SK-MEL-5 (cell line): ENCODE results near the gene AFTPH. TPM values are rescaled to one million over a fixed set of nuclear protein-coding genes. Genes with fewer than 3 reads are reported as not detected.

Experiments used
- DNase-seq: peaks from one replicate; pipeline ENCODE4 v3.0.0-alpha.2; 2016; ENCODE audit warnings: low read depth, low spot score
- in situ Hi-C: cut with HindIII; loops from 2 replicates; pipeline ENCODE4 v1.10.0; 2016; ENCODE audit warnings: low sequenced_read_pairs, high pct_unique_total_duplicates, low pct_unique_long_range_greater_than_20kb
- total RNA-seq: library from RNA; depleted of rRNA; stranded (reverse); fragments of >200 nt; shearing (Covaris generic); gene quantifications from 2 replicates; pipeline ENCODE4 v1.2.3, GENCODE V29; 2014

Gene AFTPH
- total RNA-seq, 1 experiment from 2014 or later = 44.7 TPM

DNA sequence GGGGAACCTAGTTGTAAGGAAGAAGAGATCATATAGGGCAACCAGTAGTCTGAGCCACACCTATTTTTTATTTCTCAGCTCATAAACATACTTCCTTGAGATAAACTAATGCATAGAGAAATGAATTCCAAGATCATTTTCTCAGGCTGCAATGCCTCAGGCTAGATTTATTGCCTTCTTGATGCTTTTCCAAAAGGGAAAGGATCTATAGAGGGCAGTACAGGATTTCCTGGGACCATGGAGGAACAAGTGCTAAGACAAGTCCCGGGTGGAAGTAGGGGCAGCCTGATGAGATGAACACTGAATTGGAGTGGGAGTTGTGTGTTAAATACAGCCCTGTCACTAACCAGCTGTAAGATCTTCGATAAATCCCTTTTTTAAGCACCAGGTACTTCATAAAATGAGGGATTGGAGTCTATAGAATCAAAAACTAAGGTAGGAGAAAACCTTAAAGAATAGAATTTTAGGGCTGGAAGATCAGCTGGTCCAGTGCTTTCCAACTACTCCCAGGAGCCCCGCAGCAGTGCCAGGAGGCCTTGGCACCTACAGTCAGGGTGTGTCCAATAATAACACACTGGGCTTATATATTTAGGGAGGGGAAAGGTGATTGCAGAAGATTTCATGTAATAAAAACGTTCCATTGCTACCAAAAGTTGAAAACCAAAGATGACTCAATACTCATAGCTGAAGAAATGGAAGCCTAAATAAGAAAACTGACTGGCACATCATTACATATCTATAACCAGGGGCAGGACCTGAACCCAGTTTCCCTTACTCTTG lies 71.5 kb downstream of the AFTPH start:
- peak; percentile 75 for DNase-seq
- in situ Hi-C loops = no loop called here

- in situ Hi-C loops = no loop called here
- DNase-seq = no peak
Measured at GRCh38 chr2:64598226-64598625, 74.1 kb downstream of the AFTPH start.

DNA sequence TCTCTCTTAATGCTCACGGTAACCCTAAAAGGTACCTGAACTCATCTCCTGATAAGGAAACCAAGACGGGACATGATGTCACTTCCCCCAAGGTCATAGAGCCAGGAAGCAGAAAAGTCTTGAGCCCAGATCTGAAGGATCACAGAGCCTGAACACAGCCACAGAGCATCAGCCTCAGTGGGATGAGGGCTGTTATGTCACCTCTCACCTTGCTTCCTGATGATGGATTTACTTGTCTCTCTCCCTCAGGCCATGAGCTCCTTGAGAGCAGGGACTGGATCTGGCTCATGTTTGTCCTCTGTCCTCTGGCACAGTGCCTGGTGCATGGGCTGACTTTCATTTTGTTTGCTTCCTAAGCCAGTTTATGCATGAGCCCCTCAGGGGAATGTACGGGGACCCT lies 75.3 kb downstream of the AFTPH start:
- no peak for DNase-seq
- in situ Hi-C loops = no loop called here

- in situ Hi-C loops = no loop called here
- DNase-seq = no peak
Measured at GRCh38 chr2:64601034-64601754, 77.1 kb downstream of the AFTPH start.

GRCh38 chr2:64601785-64602391 lies 77.8 kb downstream of the AFTPH start:
- in situ Hi-C loops = no loop called here
- DNase-seq = no peak

- DNase-seq = no peak
- in situ Hi-C loops = no loop called here
Measured at GRCh38 chr2:64602436-64602835, 78.3 kb downstream of the AFTPH start.

DNA sequence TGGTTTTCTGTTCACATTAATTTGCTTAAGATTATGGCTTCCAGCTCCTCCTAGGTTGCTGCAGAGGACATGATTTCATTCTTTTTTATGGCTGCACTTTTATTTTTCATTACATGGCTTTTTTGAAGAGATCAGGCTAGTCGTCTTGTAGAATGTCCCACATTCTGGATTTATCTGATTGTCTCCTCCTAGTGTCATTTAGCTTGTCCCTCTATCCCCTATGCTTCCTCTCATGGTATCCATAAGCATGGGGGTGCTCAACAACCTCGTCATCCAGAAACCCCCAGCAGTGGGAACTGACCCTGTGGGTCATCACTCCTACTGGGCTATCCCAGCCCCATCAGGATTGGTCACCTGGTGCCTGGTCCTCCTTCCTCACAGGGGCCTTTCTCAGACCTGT lies 80.0 kb downstream of the AFTPH start:
- in situ Hi-C loops = no loop called here

DNA sequence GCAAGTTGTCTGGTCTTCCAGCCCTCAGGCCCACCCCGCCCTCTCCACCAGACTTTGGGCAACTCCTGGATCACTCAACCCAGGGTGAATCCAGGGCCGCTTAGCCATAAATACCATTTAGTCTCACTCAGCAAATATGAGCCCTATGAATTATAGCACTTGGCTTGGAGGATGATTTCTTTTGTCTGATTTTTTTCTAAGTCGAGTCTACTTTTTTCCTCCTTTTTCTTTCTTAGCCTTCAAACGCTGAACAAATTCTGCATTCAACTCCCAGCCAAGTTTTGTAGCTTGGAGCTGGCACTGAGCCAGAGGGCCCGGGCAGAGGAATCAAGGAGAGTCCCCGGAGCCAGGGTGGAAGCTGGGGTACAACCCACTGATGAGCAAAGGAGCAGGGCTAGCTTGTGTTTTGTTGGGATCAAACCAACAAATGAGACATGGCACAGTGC lies 80.9 kb downstream of the AFTPH start:
- in situ Hi-C loops = no loop called here
- DNase-seq = no peak

More for the DNA sequence above, 80.0 kb downstream of the AFTPH start:
- DNase-seq = no peak

DNA sequence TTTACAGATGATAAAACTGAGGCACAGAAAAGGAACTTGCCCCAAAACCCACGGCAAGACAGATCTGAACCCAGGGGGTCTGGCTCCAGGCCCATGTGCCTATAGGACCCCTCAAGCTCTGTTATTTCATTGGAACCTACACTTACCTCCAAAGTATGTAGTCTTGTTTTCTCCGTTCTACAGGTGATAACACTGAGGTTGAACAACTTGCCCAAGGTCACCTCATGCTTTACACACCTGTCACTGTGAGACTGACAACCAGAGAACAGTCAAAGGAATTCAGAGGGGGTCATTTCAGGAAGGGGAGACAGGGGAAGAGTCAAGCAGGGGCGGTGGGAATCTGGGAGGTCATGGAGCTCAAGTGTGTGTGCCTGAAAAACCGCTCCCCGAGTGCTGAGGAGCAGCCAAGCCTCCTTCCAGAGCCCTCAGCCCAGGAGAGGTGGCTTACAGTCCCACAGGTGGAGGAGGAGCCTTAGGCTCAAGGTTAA lies 81.9 kb downstream of the AFTPH start:
- in situ Hi-C loops = no loop called here
- DNase-seq = no peak

GRCh38 chr2:64606479-64607363 lies 82.6 kb downstream of the AFTPH start:
- DNase-seq = no peak
- in situ Hi-C loops = no loop called here

DNA sequence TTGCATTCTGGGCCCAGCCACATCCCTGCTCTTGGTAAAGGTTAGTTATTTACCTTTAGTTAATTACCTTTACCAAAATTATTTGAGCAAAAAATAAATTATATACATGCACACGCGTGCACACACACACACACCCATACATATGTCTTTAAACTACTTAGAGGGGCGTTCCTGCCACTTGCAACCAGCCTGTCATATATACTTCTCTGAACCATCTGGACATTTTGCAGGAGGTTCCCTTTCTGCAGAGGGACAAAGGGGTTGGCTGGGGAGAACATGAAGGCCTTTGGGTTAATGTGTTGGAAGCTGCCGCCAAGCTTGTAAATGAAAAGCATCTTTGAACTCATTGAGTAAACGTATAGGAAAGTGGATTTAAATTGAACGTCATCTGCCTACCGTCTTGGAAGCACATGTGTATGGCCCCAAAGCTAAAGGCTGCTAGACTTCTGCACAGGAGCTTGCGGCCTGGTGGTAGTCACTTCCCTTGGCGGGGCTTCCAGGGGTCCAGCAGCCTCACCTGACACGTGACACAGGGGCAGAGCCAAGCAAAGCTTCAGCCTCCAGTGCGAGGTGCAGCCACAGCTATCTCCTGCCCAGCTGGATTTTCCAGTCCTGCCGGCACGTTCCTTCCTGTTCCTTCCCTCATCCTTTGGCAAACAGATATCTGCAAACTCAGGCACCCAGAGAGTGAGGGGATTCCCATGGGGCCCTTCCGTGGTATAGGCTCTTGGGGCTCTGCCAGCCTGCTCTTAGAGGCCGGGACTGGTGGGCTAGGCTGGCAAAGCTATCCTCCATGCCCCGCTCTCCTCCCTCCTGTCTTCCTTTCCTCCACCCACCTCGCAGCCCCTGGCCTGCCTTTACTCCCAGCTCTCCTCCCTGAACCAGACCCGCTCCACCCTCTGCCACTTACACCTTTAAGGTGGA lies 83.5 kb downstream of the AFTPH start:
- in situ Hi-C loops = no loop called here
- DNase-seq = no peak

DNA sequence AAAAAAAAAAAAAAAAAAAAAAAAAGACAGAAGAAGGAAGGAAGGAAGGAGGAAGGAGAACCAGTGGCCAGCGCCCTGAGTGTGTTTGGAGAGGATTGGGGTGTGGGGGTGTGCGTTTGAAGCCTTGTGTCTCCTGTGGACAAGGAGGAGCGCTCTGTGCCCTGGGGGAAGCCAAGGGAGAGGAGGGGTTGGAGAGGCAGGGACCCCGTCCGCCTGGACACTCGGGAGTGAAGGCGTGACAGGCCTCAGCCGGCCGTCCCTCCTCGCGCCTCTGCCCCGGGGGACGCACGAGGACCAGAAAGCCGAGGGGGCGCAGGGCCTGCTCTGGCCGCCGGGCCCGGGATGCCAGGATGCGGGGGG lies 84.7 kb downstream of the AFTPH start:
- no peak for DNase-seq
- in situ Hi-C loops = no loop called here

DNA sequence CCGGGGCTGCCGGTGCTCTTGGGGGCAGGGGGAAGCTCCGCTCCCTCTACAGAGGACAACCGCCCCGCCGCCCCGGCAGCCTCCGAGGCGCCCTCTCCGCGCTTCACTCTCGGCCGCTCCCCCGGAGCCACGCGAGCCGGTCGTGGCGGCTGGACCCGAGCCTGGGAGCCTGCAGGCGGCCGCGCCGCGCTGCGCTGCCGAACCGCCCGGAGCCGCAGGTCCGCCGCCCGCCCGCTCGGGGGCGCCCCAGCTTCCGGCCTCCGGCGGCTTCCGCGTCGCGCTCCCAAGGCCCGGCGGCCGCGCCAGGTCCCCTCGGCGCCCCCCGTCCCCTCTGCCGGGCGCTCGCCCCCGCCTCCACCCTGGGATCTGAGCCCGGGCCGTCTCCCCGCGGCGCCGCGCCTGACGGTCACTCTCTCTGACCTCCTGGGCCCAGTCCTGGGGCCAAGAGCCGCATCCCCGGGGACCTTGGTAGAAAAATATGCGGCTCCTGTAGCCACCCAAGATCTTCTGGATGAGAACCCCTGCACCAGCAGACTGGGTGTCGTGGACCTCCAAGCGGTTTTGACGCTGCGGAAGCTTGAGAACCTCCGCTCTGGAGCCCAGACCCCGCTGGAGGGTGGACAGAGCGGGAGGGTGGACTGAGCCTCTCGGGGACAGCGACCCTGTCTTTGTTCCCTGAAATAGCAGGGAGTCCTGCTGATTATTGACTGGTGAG lies 85.3 kb downstream of the AFTPH start:
- DNase-seq = no peak

DNA sequence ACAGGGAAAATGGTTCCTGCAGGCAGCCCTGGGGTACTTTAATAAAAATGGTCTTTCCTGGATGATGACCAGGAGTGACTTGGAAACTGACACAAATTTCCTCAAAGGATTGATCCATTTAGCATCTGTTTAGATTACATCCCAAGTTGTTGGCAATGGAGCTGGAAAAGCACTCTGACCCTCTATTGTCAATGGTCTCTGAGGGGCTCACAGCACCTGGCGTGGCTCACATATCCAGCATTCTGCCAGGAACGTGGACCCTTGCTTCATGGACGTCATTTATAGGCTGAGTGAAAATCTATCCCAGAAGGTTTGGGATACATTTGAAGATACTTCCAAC lies 85.8 kb downstream of the AFTPH start:
- in situ Hi-C loops = no loop called here
- DNase-seq = no peak

More for the DNA sequence above, 85.3 kb downstream of the AFTPH start:
- in situ Hi-C loops = no loop called here

GRCh38 chr2:64610316-64610855 lies 86.3 kb downstream of the AFTPH start:
- in situ Hi-C loops = no loop called here
- no peak for DNase-seq

DNA sequence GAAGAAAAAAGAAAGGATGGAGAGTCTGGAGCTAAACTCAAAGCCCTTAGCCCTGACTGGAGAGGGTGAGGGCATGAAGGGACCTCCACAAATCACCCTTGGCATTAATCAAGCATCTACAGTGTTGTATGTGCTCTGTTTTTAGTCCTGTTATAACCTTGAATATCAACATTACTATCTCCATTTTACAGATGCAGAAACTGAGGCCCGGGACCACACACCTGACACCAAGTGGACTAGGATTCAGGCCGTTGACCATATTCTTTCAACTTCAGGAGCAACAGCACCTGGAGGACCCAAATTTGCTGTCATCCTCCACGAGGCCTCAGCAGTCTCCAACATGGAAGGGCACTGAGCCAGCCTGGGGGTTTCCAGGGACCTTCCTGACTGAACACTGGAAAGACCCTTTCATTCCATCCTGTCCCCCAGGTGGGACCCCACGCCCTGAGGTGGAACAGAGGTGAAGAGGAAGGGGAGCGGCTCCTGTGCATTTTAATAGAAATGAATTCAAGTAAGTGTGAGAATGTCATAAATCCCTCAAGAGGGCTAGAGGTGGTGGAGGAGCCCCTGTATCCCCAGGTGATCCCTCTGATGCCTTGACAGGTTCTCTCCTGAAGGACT lies 88.6 kb downstream of the AFTPH start:
- in situ Hi-C loops = no loop called here
- no peak for DNase-seq
